ENCODE measurements around the gene GALNT16. TPM values are rescaled to one million over a fixed set of nuclear protein-coding genes. Genes with fewer than 3 reads are reported as not detected.

The GALNT16 gene
- total and polyA plus RNA-seq, 2 donors (not counting 1 experiment from before 2014, with no cell fraction given): 0.09 to 3.4 TPM

- Histone ChIP-seq H3K9ac (ENCODE audit: low read length) (peak overlapping the region; percentile 53), H3K4me3 (ENCODE audit: control extremely low read depth in 1 of 5, extremely low read depth in 1 of 5, insufficient read depth in 1 of 5, low read depth in 2 of 5, low read length in 4 of 5) (peak overlapping the region in 3 of 5 experiments; percentile 30 to 48 (median 31)), H3K9me3 (ENCODE audit: control extremely low read depth in 1 of 3, control insufficient read depth in 2 of 3, insufficient read depth in 1 of 3, low read length in 2 of 3) (no peaks in the 10 kb centered on the region), H3K4me2 (replicated peaks; ENCODE audit: low read depth, low read length, poor library complexity, severe bottlenecking) (peak overlapping the region; percentile 72), H3K79me2 (ENCODE audit: control insufficient read depth, insufficient read depth, low read length) (no peaks in the 10 kb centered on the region), H3K4me1 (ENCODE audit: control insufficient read depth in 2 of 2, insufficient read depth in 2 of 2, low read length in 2 of 2) (peaks cover 27 to 45% of the 10 kb centered on the region in 2 donors), H3K27ac (ENCODE audit: low read length in 2 of 2) (peak overlapping the region; percentile 87 to 93), H3K36me3 (replicated peaks in 1 of 2; ENCODE audit: control extremely low read depth in 1 of 2, control insufficient read depth in 1 of 2, extremely low read depth in 1 of 2, insufficient read depth in 2 of 2, low read length in 1 of 2) (no peaks in the 10 kb centered on the region), H2AFZ (ENCODE audit: insufficient read depth, low read depth, low read length, poor library complexity, severe bottlenecking) (peak overlapping the region; percentile 79), H4K20me1 (ENCODE audit: control insufficient read depth, insufficient read depth, low read length, poor library complexity, severe bottlenecking) (no peaks in the 10 kb centered on the region), H3K27me3 (replicated peaks in 1 of 4; ENCODE audit: control extremely low read depth in 1 of 4, control insufficient read depth in 3 of 4, insufficient read depth in 4 of 4, low read length in 3 of 4) (no peaks in the 10 kb centered on the region)
- Mint-ChIP-seq H3K27me3 (no peaks in the 10 kb centered on the region), H3K27ac (peak overlapping the region; percentile 94), H3K9me3 (ENCODE audit: insufficient read depth) (no peaks in the 10 kb centered on the region), H3K4me3 (peak overlapping the region; percentile 81), H3K4me1 (peaks cover 49% of the 10 kb centered on the region)
- intact Hi-C loops (cut with micrococcal nuclease): loop anchor here (1.0 kb wide), 1 partner anchor 44 kb away; the partner anchor contains the start of genes ERH and SLC39A9
- peak; percentile 85 for DNase-seq
- WGBS (ENCODE audit: insufficient coverage): 21% methylated on average over 11 of the region's 11 CpGs
- CTCF ChIA-PET: interaction anchor here (1.0 kb wide), 3 partner anchors 10 to 43 kb away, joined by 3 to 4 read pairs (median 3); partner anchors contain the start of gene ERH
- peak; percentile 90 for ATAC-seq (ENCODE audit: low read depth)
- POLR2A ChIA-PET: interaction anchor here (1.0 to 1.3 kb wide), 2 partner anchors 9 to 44 kb away, joined by 5 to 8 read pairs; partner anchors contain the start of genes ERH and SLC39A9
- TF ChIP-seq EZH2 (IDR thresholded peaks at IDR 0.05; ENCODE audit: borderline replicate concordance, insufficient read depth, low read depth, low read length, poor library complexity, severe bottlenecking): no peak
- TF ChIP-seq CTCF (IDR thresholded peaks at IDR 0.05): no peak
These were observed 94.6 kb downstream of the GALNT16 start for GRCh38 chr14:69354383-69355153.

- no peak for TF ChIP-seq EZH2 (IDR thresholded peaks at IDR 0.05; ENCODE audit: borderline replicate concordance, insufficient read depth, low read depth, low read length, poor library complexity, severe bottlenecking)
- TF ChIP-seq CTCF (IDR thresholded peaks at IDR 0.05): no peak
- Histone ChIP-seq H2AFZ (ENCODE audit: insufficient read depth, low read depth, low read length, poor library complexity, severe bottlenecking) (peak overlapping the region; percentile 79), H3K4me1 (ENCODE audit: control insufficient read depth in 2 of 2, insufficient read depth in 2 of 2, low read length in 2 of 2) (peaks cover 27 to 45% of the 10 kb centered on the region in 2 donors), H3K4me2 (replicated peaks; ENCODE audit: low read depth, low read length, poor library complexity, severe bottlenecking) (peak overlapping the region; percentile 72), H3K9me3 (ENCODE audit: control extremely low read depth in 1 of 3, control insufficient read depth in 2 of 3, insufficient read depth in 1 of 3, low read length in 2 of 3) (no peaks in the 10 kb centered on the region), H3K27me3 (replicated peaks in 1 of 4; ENCODE audit: control extremely low read depth in 1 of 4, control insufficient read depth in 3 of 4, insufficient read depth in 4 of 4, low read length in 3 of 4) (no peaks in the 10 kb centered on the region), H3K36me3 (replicated peaks in 1 of 2; ENCODE audit: control extremely low read depth in 1 of 2, control insufficient read depth in 1 of 2, extremely low read depth in 1 of 2, insufficient read depth in 2 of 2, low read length in 1 of 2) (no peaks in the 10 kb centered on the region), H3K9ac (ENCODE audit: low read length) (peak overlapping the region; percentile 53), H3K27ac (ENCODE audit: low read length in 2 of 2) (peak overlapping the region; percentile 87 to 93), H3K4me3 (ENCODE audit: control extremely low read depth in 1 of 5, extremely low read depth in 1 of 5, insufficient read depth in 1 of 5, low read depth in 2 of 5, low read length in 4 of 5) (no peak overlapping the region), H3K79me2 (ENCODE audit: control insufficient read depth, insufficient read depth, low read length) (no peaks in the 10 kb centered on the region), H4K20me1 (ENCODE audit: control insufficient read depth, insufficient read depth, low read length, poor library complexity, severe bottlenecking) (no peaks in the 10 kb centered on the region)
- ATAC-seq (ENCODE audit: low read depth): no peak
- Mint-ChIP-seq H3K27ac (peak overlapping the region; percentile 94), H3K4me3 (peak overlapping the region; percentile 81), H3K9me3 (ENCODE audit: insufficient read depth) (no peaks in the 10 kb centered on the region), H3K27me3 (no peaks in the 10 kb centered on the region), H3K4me1 (peaks cover 50% of the 10 kb centered on the region)
- 81% methylated on average over 6 of the region's 6 CpGs for WGBS (ENCODE audit: insufficient coverage)
- DNase-seq: no peak
- CTCF ChIA-PET: interaction anchor here (1.0 kb wide), 2 partner anchors 11 to 42 kb away, joined by 3 read pairs; partner anchors contain the start of gene ERH
- intact Hi-C loops (cut with micrococcal nuclease): no loop called here
- POLR2A ChIA-PET: interaction anchor here (1.0 to 1.3 kb wide), 2 partner anchors 10 to 43 kb away, joined by 5 to 8 read pairs; partner anchors contain the start of genes ERH and SLC39A9
These were observed 95.2 kb downstream of the GALNT16 start for GRCh38 chr14:69355154-69355597.
